Measurements from ENCODE around the gene CPVL. TPM values are rescaled to one million over a fixed set of nuclear protein-coding genes. Genes with fewer than 3 reads are reported as not detected.

The CPVL gene
- total RNA-seq, 1 experiment from 2014 or later = 26.9 TPM

DNA sequence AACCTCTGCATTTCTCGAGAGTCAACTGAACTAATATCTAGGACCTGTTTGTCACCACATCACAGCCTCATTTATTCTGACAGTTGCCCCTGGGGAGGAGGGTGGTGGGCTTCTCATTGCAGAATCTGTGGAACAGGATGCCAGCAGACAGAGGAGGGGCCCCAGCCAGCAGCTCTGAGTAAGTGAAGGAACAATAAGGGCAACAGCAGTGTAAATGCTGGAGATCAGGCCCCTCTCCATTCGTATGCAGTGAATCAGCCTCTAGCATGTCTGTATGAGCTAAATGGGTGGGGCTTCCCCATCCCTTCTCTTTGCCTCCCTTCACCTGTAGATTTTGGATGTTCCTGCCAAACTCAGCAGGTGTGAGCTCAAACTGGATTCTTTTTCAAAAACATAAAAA is 7.7 kb upstream of the CPVL start:
- Histone ChIP-seq H3K18ac (ENCODE audit: insufficient read length, low read depth, low read length) (no peak overlapping the region), H2BK12ac (ENCODE audit: insufficient read length, low read depth, low read length) (no peak overlapping the region), H2AFZ (ENCODE audit: low read length) (no peak overlapping the region), H3K79me1 (ENCODE audit: insufficient read depth, low read depth, low read length, poor library complexity, severe bottlenecking) (no peaks in the 10 kb centered on the region), H2BK5ac (ENCODE audit: insufficient read length, low read length) (no peak overlapping the region), H3K56ac (ENCODE audit: insufficient read length, low read depth, low read length) (no peak overlapping the region), H3K23me2 (ENCODE audit: insufficient read length, low read depth, low read length, poor library complexity, severe bottlenecking) (no peaks in the 10 kb centered on the region), H4K91ac (ENCODE audit: insufficient read length, low read depth, low read length) (no peak overlapping the region), H3K9me3 (ENCODE audit: control insufficient read depth, low read depth, low read length) (no peaks in the 10 kb centered on the region), H3K14ac (ENCODE audit: insufficient read depth, low read length) (no peak overlapping the region), H2BK20ac (ENCODE audit: low read depth, low read length, poor library complexity, severe bottlenecking) (no peak overlapping the region), H4K5ac (ENCODE audit: insufficient read length, low read depth, low read length) (no peak overlapping the region), H3T11ph (ENCODE audit: low read length) (no peak overlapping the region), H2BK120ac (ENCODE audit: low read depth, low read length, poor library complexity, severe bottlenecking) (no peak overlapping the region), H2BK15ac (ENCODE audit: low read depth, low read length) (no peak overlapping the region), H3K9ac (ENCODE audit: extremely low read depth, insufficient read length, low read length) (no peak overlapping the region), H4K20me1 (ENCODE audit: control insufficient read depth, insufficient read depth, insufficient read length) (no peaks in the 10 kb centered on the region), H3K23ac (ENCODE audit: insufficient read length, low read depth, low read length) (no peak overlapping the region), H3K27ac (ENCODE audit: insufficient read length, low read depth, low read length) (no peak overlapping the region), H4K8ac (replicated peaks; ENCODE audit: insufficient read length, low read depth, low read length) (no peak overlapping the region), H3K79me2 (ENCODE audit: insufficient read depth, low read length) (no peaks in the 10 kb centered on the region), H3K4me1 (ENCODE audit: insufficient read depth, low read length) (no peaks in the 10 kb centered on the region), H2AK5ac (ENCODE audit: insufficient read length, low read length) (no peak overlapping the region), H3K27me3 (ENCODE audit: insufficient read depth, low read length) (no peaks in the 10 kb centered on the region), H3K4ac (ENCODE audit: low read depth, low read length) (no peak overlapping the region), H3K4me2 (ENCODE audit: insufficient read depth, insufficient read length, low read length) (no peak overlapping the region)
- no peaks in the 10 kb centered on the region for H3K27me3 Mint-ChIP-seq (ENCODE audit: low read depth)
- peaks cover 4 to 5% (median 4%) of the 10 kb centered on the region in 3 experiments; a peak in 4 of 7 replicates for H3K36me3 Mint-ChIP-seq (ENCODE audit: insufficient read depth in 1 of 3, low read depth in 3 of 3)
- peaks cover 4 to 5% of the 10 kb centered on the region in 2 experiments; a peak in 3 of 5 replicates for H3K9me3 Mint-ChIP-seq
- H3K27ac Mint-ChIP-seq = no peak overlapping the region
- DNase-seq = no peak
- WGBS (ENCODE audit: extremely low coverage, insufficient read length, low lambda C conversion rate) = no CpG with 5 or more reads among the region's 2 CpGs
- no peak overlapping the region for H3K4me3 Mint-ChIP-seq
- peaks cover 10 to 13% of the 10 kb centered on the region in 2 experiments for H3K4me1 Mint-ChIP-seq
- TF ChIP-seq, protein P1, sequence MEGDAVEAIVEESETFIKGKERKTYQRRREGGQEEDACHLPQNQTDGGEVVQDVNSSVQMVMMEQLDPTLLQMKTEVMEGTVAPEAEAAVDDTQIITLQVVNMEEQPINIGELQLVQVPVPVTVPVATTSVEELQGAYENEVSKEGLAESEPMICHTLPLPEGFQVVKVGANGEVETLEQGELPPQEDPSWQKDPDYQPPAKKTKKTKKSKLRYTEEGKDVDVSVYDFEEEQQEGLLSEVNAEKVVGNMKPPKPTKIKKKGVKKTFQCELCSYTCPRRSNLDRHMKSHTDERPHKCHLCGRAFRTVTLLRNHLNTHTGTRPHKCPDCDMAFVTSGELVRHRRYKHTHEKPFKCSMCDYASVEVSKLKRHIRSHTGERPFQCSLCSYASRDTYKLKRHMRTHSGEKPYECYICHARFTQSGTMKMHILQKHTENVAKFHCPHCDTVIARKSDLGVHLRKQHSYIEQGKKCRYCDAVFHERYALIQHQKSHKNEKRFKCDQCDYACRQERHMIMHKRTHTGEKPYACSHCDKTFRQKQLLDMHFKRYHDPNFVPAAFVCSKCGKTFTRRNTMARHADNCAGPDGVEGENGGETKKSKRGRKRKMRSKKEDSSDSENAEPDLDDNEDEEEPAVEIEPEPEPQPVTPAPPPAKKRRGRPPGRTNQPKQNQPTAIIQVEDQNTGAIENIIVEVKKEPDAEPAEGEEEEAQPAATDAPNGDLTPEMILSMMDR (conservative IDR thresholded peaks at IDR 0.05) = no peak

Measured in H9 (cell line).